ENCODE data around the gene LCAT.

- TF ChIP-seq KDM5B (IDR thresholded peaks at IDR 0.05; ENCODE audit: insufficient replicate concordance, low read depth, low read length) (no peak), FOSL1 (tag; conservative IDR thresholded peaks at IDR 0.05) (no peak), CBX1 (IDR thresholded peaks at IDR 0.05; ENCODE audit: low read depth) (no peak), CEBPG (CRISPR knock-in tag; IDR thresholded peaks at IDR 0.05) (no peak), CEBPG (tag; conservative IDR thresholded peaks at IDR 0.05 in 1 of 2, IDR thresholded peaks at IDR 0.05 in 1 of 2) (no peak), FOXM1 (IDR thresholded peaks at IDR 0.05; ENCODE audit: low read depth) (no peak), FOXM1 (CRISPR knock-in tag; IDR thresholded peaks at IDR 0.05; ENCODE audit: low read depth) (no peak), ZNF445 (CRISPR knock-in tag; IDR thresholded peaks at IDR 0.05; ENCODE audit: low read depth) (no peak)
Observed at GRCh38 chr16:67967183-67967957, 23.4 kb upstream of the LCAT start.
